SU-DHL-6 (cell line): ENCODE results near the gene TP53AIP1.

ENCODE experiments used
- H2AFZ ChIP-seq: fragments of 200-600 bp; sonication (generic); 2 replicates; pipeline ENCODE4 v1.6.1; 2014; ENCODE audit warnings: low read depth, mild to moderate bottlenecking, moderate library complexity, mixed read lengths, antibody characterized with exemption, low read length; ENCODE audit not compliant: severe bottlenecking
- H3F3A ChIP-seq: fragments of 200-600 bp; shearing (Covaris generic); 2 replicates; pipeline ENCODE4 v1.6.0; 2016; ENCODE audit warnings: antibody characterized with exemption, mild to moderate bottlenecking; ENCODE audit not compliant: insufficient read depth
- H3K27ac ChIP-seq: fragments of 200-600 bp; sonication (generic); 2 replicates; pipeline ENCODE4 v1.5.1; 2016; ENCODE audit warnings: low read depth, mild to moderate bottlenecking, low read length, moderate library complexity, mixed read lengths
- H3K27me3 ChIP-seq: fragments of 200-600 bp; sonication (generic), shearing (Covaris generic); 2 replicates; pipeline ENCODE4 v1.6.0; 2014; ENCODE audit warnings: mild to moderate bottlenecking, low read length
- H3K36me3 ChIP-seq: fragments of 200-600 bp; sonication (generic); 2 replicates; pipeline ENCODE4 v1.6.1; 2014; ENCODE audit warnings: mild to moderate bottlenecking, low read length, mixed read lengths
- H3K4me2 ChIP-seq: fragments of 300-600, 200-600 bp; shearing (Covaris generic), sonication (generic); 2 replicates; pipeline ENCODE4 v1.6.0; 2014; ENCODE audit warnings: low read length, low read depth, mild to moderate bottlenecking; ENCODE audit not compliant: poor library complexity, severe bottlenecking
- H3K4me3 ChIP-seq: fragments of 200-600 bp; sonication (generic); 2 replicates; pipeline ENCODE4 v1.5.1; 2014; ENCODE audit warnings: antibody characterized with exemption, low read length, mild to moderate bottlenecking, mixed read lengths; ENCODE audit not compliant: insufficient read depth, poor library complexity, severe bottlenecking
- H3K79me2 ChIP-seq: fragments of 200-600 bp; sonication (generic); 2 replicates; pipeline ENCODE4 v1.6.1; 2014; ENCODE audit warnings: mild to moderate bottlenecking, low read length, moderate library complexity; ENCODE audit not compliant: insufficient read depth
- H3K9ac ChIP-seq: fragments of 200-600 bp; sonication (generic); 2 replicates; pipeline ENCODE4 v1.7.0; 2014; ENCODE audit warnings: mild to moderate bottlenecking, low read length
- H3K9me2 ChIP-seq: fragments of 200-600 bp; sonication (generic); replicated peaks from 2 replicates; pipeline ENCODE4 v1.6.1; 2014; ENCODE audit warnings: low read length; ENCODE audit not compliant: insufficient read depth
- H3K9me3 ChIP-seq: fragments of 200-600 bp; sonication (generic); 2 replicates; pipeline ENCODE4 v1.6.1; 2014; ENCODE audit warnings: low read length, mixed read lengths; ENCODE audit not compliant: insufficient read depth
- H4K20me1 ChIP-seq: fragments of 200-600 bp; sonication (generic); 2 replicates; pipeline ENCODE4 v1.6.1; 2014; ENCODE audit warnings: low read depth, mild to moderate bottlenecking, antibody characterized with exemption, low read length, moderate library complexity, mixed read lengths
- EZH2phosphoT487 ChIP-seq: fragments of 200-600 bp; sonication (generic), shearing (Covaris generic); conservative IDR thresholded peaks from 2 replicates; pipeline ENCODE4 v1.6.1; 2018; ENCODE audit warnings: mild to moderate bottlenecking, antibody characterized with exemption, low read length, moderate library complexity, mixed read lengths
- TF ChIP-seq, protein P1 (sequence below): fragments of 200-600 bp; sonication (generic); IDR thresholded peaks from one replicate; pipeline ENCODE4 v1.5.1; 2017; ENCODE audit warnings: antibody characterized with exemption, mild to moderate bottlenecking, low read length, moderate library complexity; ENCODE audit not compliant: insufficient read depth, poor library complexity, severe bottlenecking

TP53AIP1 gene

DNA sequence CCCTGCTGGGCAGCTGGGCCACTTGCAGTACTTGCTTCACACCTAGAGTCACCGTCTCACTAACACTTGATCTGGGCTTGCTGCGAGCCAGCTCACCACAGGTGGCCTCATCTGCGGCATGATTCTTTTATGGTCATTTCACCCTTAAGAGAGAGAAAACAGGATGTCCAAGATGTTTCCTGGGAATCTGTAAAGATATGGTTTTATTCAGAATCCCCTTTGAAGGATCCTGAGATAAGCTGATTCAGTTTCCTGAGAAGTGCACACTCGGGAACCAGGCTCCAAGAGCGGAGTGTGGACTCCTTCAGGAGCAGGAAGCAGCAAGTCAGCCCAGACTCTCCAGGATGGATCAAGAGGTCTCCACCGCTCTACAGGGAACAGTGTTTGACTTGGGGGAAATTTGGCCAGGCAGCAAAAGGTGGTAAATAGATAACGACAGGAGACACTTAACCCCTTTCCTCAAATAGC lies 21.8 kb upstream of the TP53AIP1 start:
- H3K4me2 ChIP-seq, result no peak overlapping the region
- no peaks in the 10 kb centered on the region for H3K27me3 ChIP-seq

DNA sequence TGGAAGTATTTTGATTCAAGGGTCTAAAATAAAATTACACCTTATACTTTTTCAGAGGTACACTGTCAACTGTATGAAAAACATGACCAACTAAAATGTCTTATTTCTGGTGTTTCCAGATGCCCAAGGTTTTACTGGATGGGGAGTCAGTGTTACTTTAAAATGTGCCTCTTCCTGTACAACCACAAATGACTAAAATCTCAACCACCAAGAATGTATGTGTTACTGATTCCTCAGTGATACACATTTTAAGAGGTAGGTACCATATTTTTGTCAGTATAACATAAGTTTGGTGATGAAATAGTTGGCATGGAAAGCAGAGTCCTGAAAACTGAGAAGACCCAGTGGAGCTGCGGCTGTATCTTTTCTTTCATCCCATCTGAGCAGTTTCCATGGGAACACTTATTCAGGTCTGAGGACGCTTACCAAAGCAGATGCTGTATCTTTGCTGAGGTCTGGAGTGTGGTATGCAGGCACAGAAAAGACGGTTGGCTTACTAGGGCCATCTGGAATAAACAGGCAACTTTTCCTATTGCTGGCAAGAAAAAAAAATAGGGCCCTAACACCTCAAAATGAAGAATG lies 21.2 kb upstream of the TP53AIP1 start:
- Histone ChIP-seq H3K27ac (no peak overlapping the region), H3K4me2 (no peak overlapping the region), H4K20me1 (no peaks in the 10 kb centered on the region), H3K79me2 (no peaks in the 10 kb centered on the region), H3K27me3 (no peaks in the 10 kb centered on the region), H3K36me3 (no peaks in the 10 kb centered on the region), H2AFZ (no peak overlapping the region), H3F3A (no peaks in the 10 kb centered on the region), H3K9me2 (no peaks in the 10 kb centered on the region), H3K9ac (no peak overlapping the region), H3K9me3 (no peaks in the 10 kb centered on the region), H3K4me3 (no peak overlapping the region)
- TF ChIP-seq, protein P1, sequence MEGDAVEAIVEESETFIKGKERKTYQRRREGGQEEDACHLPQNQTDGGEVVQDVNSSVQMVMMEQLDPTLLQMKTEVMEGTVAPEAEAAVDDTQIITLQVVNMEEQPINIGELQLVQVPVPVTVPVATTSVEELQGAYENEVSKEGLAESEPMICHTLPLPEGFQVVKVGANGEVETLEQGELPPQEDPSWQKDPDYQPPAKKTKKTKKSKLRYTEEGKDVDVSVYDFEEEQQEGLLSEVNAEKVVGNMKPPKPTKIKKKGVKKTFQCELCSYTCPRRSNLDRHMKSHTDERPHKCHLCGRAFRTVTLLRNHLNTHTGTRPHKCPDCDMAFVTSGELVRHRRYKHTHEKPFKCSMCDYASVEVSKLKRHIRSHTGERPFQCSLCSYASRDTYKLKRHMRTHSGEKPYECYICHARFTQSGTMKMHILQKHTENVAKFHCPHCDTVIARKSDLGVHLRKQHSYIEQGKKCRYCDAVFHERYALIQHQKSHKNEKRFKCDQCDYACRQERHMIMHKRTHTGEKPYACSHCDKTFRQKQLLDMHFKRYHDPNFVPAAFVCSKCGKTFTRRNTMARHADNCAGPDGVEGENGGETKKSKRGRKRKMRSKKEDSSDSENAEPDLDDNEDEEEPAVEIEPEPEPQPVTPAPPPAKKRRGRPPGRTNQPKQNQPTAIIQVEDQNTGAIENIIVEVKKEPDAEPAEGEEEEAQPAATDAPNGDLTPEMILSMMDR, result no peak
- TF ChIP-seq EZH2phosphoT487, result no peak

More for the DNA sequence above, 21.8 kb upstream of the TP53AIP1 start:
- Histone ChIP-seq H3F3A (no peaks in the 10 kb centered on the region), H3K9me3 (no peaks in the 10 kb centered on the region), H2AFZ (no peak overlapping the region), H3K27ac (no peak overlapping the region), H3K36me3 (no peaks in the 10 kb centered on the region), H3K4me3 (no peak overlapping the region), H3K79me2 (no peaks in the 10 kb centered on the region), H3K9ac (no peak overlapping the region), H4K20me1 (no peaks in the 10 kb centered on the region), H3K9me2 (no peaks in the 10 kb centered on the region)
- TF ChIP-seq EZH2phosphoT487, result no peak
- TF ChIP-seq, protein P1, result no peak

DNA sequence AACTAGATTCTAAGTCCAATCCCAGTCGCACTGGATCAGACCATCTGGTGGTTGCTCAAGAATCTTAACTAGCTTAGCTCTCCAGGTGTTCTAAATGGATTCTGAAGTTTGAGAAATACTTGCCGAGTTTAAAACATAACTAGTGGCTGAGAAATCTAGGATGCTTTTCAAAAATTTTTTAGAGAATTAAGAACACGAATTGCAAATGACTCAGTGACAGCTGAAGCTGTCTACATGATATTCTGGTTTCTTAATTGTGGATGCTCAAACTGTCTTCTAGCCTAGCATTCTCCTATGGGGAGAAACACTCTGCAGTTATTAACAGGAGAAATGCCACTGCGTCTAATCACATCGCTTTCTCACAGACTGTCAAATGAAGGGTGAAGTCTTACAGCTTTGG lies 20.2 kb upstream of the TP53AIP1 start:
- no peaks in the 10 kb centered on the region for H3K27me3 ChIP-seq
- no peaks in the 10 kb centered on the region for H3K79me2 ChIP-seq
- no peak overlapping the region for H2AFZ ChIP-seq
- H4K20me1 ChIP-seq, result no peaks in the 10 kb centered on the region
- H3K9ac ChIP-seq, result no peak overlapping the region
- H3K36me3 ChIP-seq, result no peaks in the 10 kb centered on the region
- no peaks in the 10 kb centered on the region for H3K9me3 ChIP-seq
- no peak overlapping the region for H3K27ac ChIP-seq
- no peaks in the 10 kb centered on the region for H3F3A ChIP-seq
- no peak overlapping the region for H3K4me2 ChIP-seq
- TF ChIP-seq, protein P1, result no peak
- no peak for TF ChIP-seq EZH2phosphoT487
- H3K4me3 ChIP-seq, result no peak overlapping the region
- H3K9me2 ChIP-seq, result no peaks in the 10 kb centered on the region
